ENCODE data around the gene LPAR1.

LPAR1 gene

GRCh38 chr9:110968096-110968495, 70.2 kb downstream of the LPAR1 start:
- no peaks in the 10 kb centered on the region for H3K27me3 ChIP-seq (replicated peaks; ENCODE audit: insufficient read depth, low read length)
- no peaks in the 10 kb centered on the region for H3K4me1 ChIP-seq (ENCODE audit: low read length)
- no peaks in the 10 kb centered on the region for H3K36me3 ChIP-seq (replicated peaks; ENCODE audit: insufficient read depth, low read length)
- H3K9me2 ChIP-seq (replicated peaks; ENCODE audit: insufficient read depth, low read length) = no peaks in the 10 kb centered on the region
- no peaks in the 10 kb centered on the region for H3F3A ChIP-seq (ENCODE audit: insufficient read depth, low read length)
- no peaks in the 10 kb centered on the region for H3K9me3 ChIP-seq (replicated peaks; ENCODE audit: insufficient read depth, low read length)
- no peak overlapping the region for H3K4me3 ChIP-seq (ENCODE audit: low read length)
- no peak for DNase-seq
- no peak overlapping the region for H2AFZ ChIP-seq (ENCODE audit: low read length)
- TF ChIP-seq EZH2 (optimal IDR thresholded peaks at IDR 0.05; ENCODE audit: low read depth, low read length) = no peak
- no peak for TF ChIP-seq EZH2phosphoT487 (IDR thresholded peaks at IDR 0.05; ENCODE audit: low read length)
- no peak for TF ChIP-seq CTCF (IDR thresholded peaks at IDR 0.05; ENCODE audit: low read length)
- no peaks in the 10 kb centered on the region for H3K79me2 ChIP-seq (ENCODE audit: low read length)
- H3K27ac ChIP-seq (ENCODE audit: low read length) = no peak overlapping the region
- H3K9ac ChIP-seq (ENCODE audit: low read length) = no peak overlapping the region
- H4K20me1 ChIP-seq (ENCODE audit: insufficient read depth, low read length) = no peaks in the 10 kb centered on the region
- H3K4me2 ChIP-seq (ENCODE audit: low read depth, low read length) = no peak overlapping the region

GRCh38 chr9:110967196-110967595, 71.1 kb downstream of the LPAR1 start:
- Histone ChIP-seq H3K9me3 (replicated peaks; ENCODE audit: insufficient read depth, low read length) (no peaks in the 10 kb centered on the region), H3F3A (ENCODE audit: insufficient read depth, low read length) (no peaks in the 10 kb centered on the region)

GRCh38 chr9:110960288-110960687, 78.0 kb downstream of the LPAR1 start:
- DNase-seq = no peak
- Histone ChIP-seq H3K4me2 (ENCODE audit: low read depth, low read length) (no peak overlapping the region), H3K36me3 (replicated peaks; ENCODE audit: insufficient read depth, low read length) (no peaks in the 10 kb centered on the region), H3K79me2 (ENCODE audit: low read length) (no peaks in the 10 kb centered on the region), H3K4me3 (ENCODE audit: low read length) (no peak overlapping the region), H3F3A (ENCODE audit: insufficient read depth, low read length) (no peaks in the 10 kb centered on the region), H3K9me3 (replicated peaks; ENCODE audit: insufficient read depth, low read length) (no peaks in the 10 kb centered on the region), H3K27ac (ENCODE audit: low read length) (no peak overlapping the region), H3K9ac (ENCODE audit: low read length) (no peak overlapping the region), H3K9me2 (replicated peaks; ENCODE audit: insufficient read depth, low read length) (no peaks in the 10 kb centered on the region), H3K27me3 (replicated peaks; ENCODE audit: insufficient read depth, low read length) (peaks cover 10% of the 10 kb centered on the region; the same call in 1 of the 2 replicates), H4K20me1 (ENCODE audit: insufficient read depth, low read length) (no peaks in the 10 kb centered on the region), H3K4me1 (ENCODE audit: low read length) (0 out of 2 replicates have a peak, but pooled peaks cover 2% of the 10 kb centered on the region), H2AFZ (ENCODE audit: low read length) (no peak overlapping the region)
- TF ChIP-seq EZH2 (optimal IDR thresholded peaks at IDR 0.05; ENCODE audit: low read depth, low read length) (no peak), EZH2phosphoT487 (IDR thresholded peaks at IDR 0.05; ENCODE audit: low read length) (no peak), CTCF (IDR thresholded peaks at IDR 0.05; ENCODE audit: low read length) (no peak)

More at GRCh38 chr9:110967196-110967595, 71.1 kb downstream of the LPAR1 start:
- no peak overlapping the region for H3K9ac ChIP-seq (ENCODE audit: low read length)
- H3K9me2 ChIP-seq (replicated peaks; ENCODE audit: insufficient read depth, low read length) = no peaks in the 10 kb centered on the region
- H3K36me3 ChIP-seq (replicated peaks; ENCODE audit: insufficient read depth, low read length) = no peaks in the 10 kb centered on the region
- no peaks in the 10 kb centered on the region for H3K79me2 ChIP-seq (ENCODE audit: low read length)
- no peak for DNase-seq
- no peaks in the 10 kb centered on the region for H4K20me1 ChIP-seq (ENCODE audit: insufficient read depth, low read length)
- no peak overlapping the region for H2AFZ ChIP-seq (ENCODE audit: low read length)
- no peaks in the 10 kb centered on the region for H3K27me3 ChIP-seq (replicated peaks; ENCODE audit: insufficient read depth, low read length)
- H3K4me1 ChIP-seq (ENCODE audit: low read length) = no peaks in the 10 kb centered on the region
- no peak overlapping the region for H3K4me3 ChIP-seq (ENCODE audit: low read length)
- no peak overlapping the region for H3K27ac ChIP-seq (ENCODE audit: low read length)
- TF ChIP-seq CTCF (IDR thresholded peaks at IDR 0.05; ENCODE audit: low read length) = no peak
- TF ChIP-seq EZH2phosphoT487 (IDR thresholded peaks at IDR 0.05; ENCODE audit: low read length) = no peak
- TF ChIP-seq EZH2 (optimal IDR thresholded peaks at IDR 0.05; ENCODE audit: low read depth, low read length) = no peak
- H3K4me2 ChIP-seq (ENCODE audit: low read depth, low read length) = no peak overlapping the region

All from MM.1S (cell line).